CD4-positive, alpha-beta memory T cell (primary cell): Measurements from ENCODE around the gene CBL. TPM values are rescaled to one million over a fixed set of nuclear protein-coding genes. Genes with fewer than 3 reads are reported as not detected.
"Not testable (repeated sequence)": the region's sequence is repeated elsewhere in the genome, so short reads cannot be mapped to it uniquely, and the experiment has no call there.

Experiments used
- CTCF ChIA-PET: fragments of 350-600 bp; sonication (Branson Sonifier 250); formaldehyde crosslinking; loops from one replicate; lab custom pipeline; 2021; ENCODE audit warnings: inconsistent platforms; ENCODE audit not compliant: partially characterized antibody; lab: Charles Lee
- POLR2A ChIA-PET: fragments of 350-600 bp; sonication (Branson Sonifier 250); formaldehyde crosslinking; loops from one replicate; lab custom pipeline; 2021; ENCODE audit not compliant: partially characterized antibody; lab: Charles Lee
- DNase-seq, 5 donors: peaks; one replicate each; pipeline versions ENCODE4 v3.0.0 to v3.0.0-alpha.2; 2020 to 2022; ENCODE audit warnings: mixed read lengths in 1 of 5
- H3K27ac ChIP-seq: one replicate; pipeline ENCODE4 v1.7.0; 2013; ENCODE audit warnings: low read depth, low read length
- H3K27me3 ChIP-seq: 2 replicates; pipeline ENCODE4 v1.7.0; 2013; ENCODE audit warnings: mild to moderate bottlenecking, low read length, moderate library complexity; ENCODE audit not compliant: insufficient read depth
- H3K36me3 ChIP-seq: 2 replicates; pipeline ENCODE4 v1.7.0; 2013; ENCODE audit warnings: mild to moderate bottlenecking, low read length, moderate library complexity; ENCODE audit not compliant: insufficient read depth
- H3K4me1 ChIP-seq: 2 replicates; pipeline ENCODE4 v1.7.0; 2013; ENCODE audit warnings: mild to moderate bottlenecking, low read length, moderate library complexity; ENCODE audit not compliant: insufficient read depth
- H3K4me3 ChIP-seq, 2 donors: one replicate each; pipeline ENCODE4 v1.7.0; 2013; ENCODE audit warnings: low read length in 2 of 2, mild to moderate bottlenecking in 1 of 2
- H3K9me3 ChIP-seq, 2 donors: one replicate each; pipeline ENCODE4 v1.7.0; 2013; ENCODE audit warnings: low read length in 2 of 2, control low read depth in 1 of 2; ENCODE audit not compliant: control insufficient read depth in 1 of 2
- H3K27ac Mint-ChIP-seq, 7 donors: one replicate each; pipeline ENCODE4 v1.8.0; 2020 to 2021; ENCODE audit warnings: mixed read lengths in 7 of 7, mild to moderate bottlenecking in 6 of 7, inconsistent platforms in 3 of 7, moderate library complexity in 3 of 7
- H3K27me3 Mint-ChIP-seq, 2 donors: one replicate each; pipeline ENCODE4 v1.8.0; 2020 to 2021; ENCODE audit warnings: mixed read lengths in 2 of 2
- H3K36me3 Mint-ChIP-seq, 2 donors: one replicate each; pipeline ENCODE4 v1.8.0; 2020 to 2021; ENCODE audit warnings: mixed read lengths in 2 of 2, inconsistent platforms in 1 of 2, mild to moderate bottlenecking in 1 of 2
- H3K4me1 Mint-ChIP-seq, 4 donors: one replicate each; pipeline ENCODE4 v1.8.0; 2020 to 2021; ENCODE audit warnings: mixed read lengths in 4 of 4, mild to moderate bottlenecking in 1 of 4
- H3K4me3 Mint-ChIP-seq, 8 donors: one replicate each; pipeline ENCODE4 v1.8.0; 2020 to 2021; ENCODE audit warnings: mixed read lengths in 8 of 8, mild to moderate bottlenecking in 7 of 8, moderate library complexity in 6 of 8, inconsistent platforms in 3 of 8
- H3K9me3 Mint-ChIP-seq, 8 donors: one replicate each; pipeline ENCODE4 v1.8.0; 2020 to 2021; ENCODE audit warnings: mixed read lengths in 8 of 8, mild to moderate bottlenecking in 5 of 8, inconsistent platforms in 3 of 8, moderate library complexity in 1 of 8
- intact Hi-C: fragments of 100-400 bp; cut with micrococcal nuclease; formaldehyde crosslinking; loops from one replicate; pipeline ENCODE4 v1.15.1; 2023
- polyA plus RNA-seq, 2 donors: library from polyadenylated mRNA; unstranded; fragments of 300-500 nt; fragmentation: Illumina TruSeq; gene quantifications; one replicate each; pipeline ENCODE4 v1.2.3, GENCODE V29; 2021
- total RNA-seq, 2 experiments: library from RNA; stranded (reverse); gene quantifications; one replicate each; pipeline ENCODE4 v1.2.3, GENCODE V29; 2021

CBL gene
- total and polyA plus RNA-seq, 4 experiments from 2014 or later: 3.6 to 39.8 (median 27.6) TPM

DNA sequence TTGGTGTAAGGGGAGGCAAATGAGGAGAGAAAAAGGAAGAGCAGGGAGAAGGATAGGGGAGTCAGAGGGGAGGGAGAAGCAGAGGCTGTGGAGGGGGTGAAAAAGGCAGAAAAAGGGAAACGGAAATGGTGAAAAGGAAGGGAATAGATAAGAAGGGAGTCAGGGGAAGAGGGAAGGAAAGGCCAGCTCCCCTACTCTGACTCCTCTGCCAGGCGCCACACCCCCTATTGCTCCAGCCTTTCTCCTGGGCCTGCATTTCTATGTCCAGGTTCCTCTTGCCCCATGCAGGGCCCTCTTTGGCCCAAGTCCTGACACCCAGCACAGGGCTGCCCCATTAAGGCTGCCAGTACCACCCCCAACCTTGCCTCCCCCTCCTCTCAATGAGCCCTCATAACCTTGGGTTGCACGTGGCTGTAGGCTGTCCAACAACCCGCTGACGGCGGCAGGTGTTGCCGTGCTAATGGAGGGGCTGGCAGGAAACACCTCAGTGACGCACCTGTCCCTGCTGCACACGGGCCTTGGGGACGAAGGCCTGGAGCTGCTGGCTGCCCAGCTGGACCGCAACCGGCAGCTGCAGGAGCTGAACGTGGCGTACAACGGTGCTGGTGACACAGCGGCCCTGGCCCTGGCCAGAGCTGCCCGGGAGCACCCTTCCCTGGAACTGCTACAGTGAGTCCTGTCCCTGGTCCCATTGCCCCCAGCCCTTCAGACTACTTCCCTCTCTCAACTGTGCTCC, 24.3 kb upstream of the CBL start:
- no peak for DNase-seq
- ChIA-PET POLR2A (no interaction called here), CTCF (interaction anchor here (0.9 to 1.1 kb wide), 2 partner anchors 10 to 142 kb away, joined by 3 read pairs; no protein-coding TSS in a partner anchor)
- Mint-ChIP-seq H3K27me3 (no peaks in the 10 kb centered on the region), H3K4me1 (peaks cover 3 to 10% (median 4%) of the 10 kb centered on the region in 4 donors), H3K9me3 (peaks cover 0 to 4% (median 0%) of the 10 kb centered on the region in 8 donors), H3K27ac (no peak overlapping the region), H3K4me3 (no peak overlapping the region), H3K36me3 (peaks cover 3 to 11% of the 10 kb centered on the region in 2 donors)
- Histone ChIP-seq H3K36me3 (no peaks in the 10 kb centered on the region), H3K9me3 (no peaks in the 10 kb centered on the region), H3K4me3 (no peak overlapping the region), H3K27ac (no peak overlapping the region), H3K4me1 (peaks cover 11% of the 10 kb centered on the region), H3K27me3 (no peaks in the 10 kb centered on the region)
- intact Hi-C loops: no loop called here

DNA sequence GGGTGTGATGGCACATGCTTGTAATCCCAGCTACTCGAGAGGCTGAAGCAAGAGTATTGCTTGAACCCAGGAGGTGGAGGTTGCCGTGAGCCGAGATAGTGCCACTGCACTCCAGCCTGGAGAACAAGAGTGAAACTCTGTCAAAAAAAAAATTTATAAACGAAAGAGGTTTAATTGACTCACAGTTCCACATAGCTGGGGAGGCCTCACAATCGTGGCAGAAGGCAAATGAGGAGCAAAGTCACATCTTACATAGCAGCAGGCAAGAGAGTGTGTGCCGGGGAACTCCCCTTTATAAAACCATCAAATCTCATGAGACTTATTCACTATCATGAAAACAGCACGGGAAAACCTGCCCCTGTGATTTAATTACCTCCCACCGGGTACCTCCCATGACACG, 21.7 kb upstream of the CBL start:
- H3K9me3 ChIP-seq, intact Hi-C loops, H3K27me3 Mint-ChIP-seq, H3K36me3 Mint-ChIP-seq, H3K27ac Mint-ChIP-seq, H3K4me3 Mint-ChIP-seq, H3K4me1 Mint-ChIP-seq, H3K27ac ChIP-seq, H3K27me3 ChIP-seq, H3K9me3 Mint-ChIP-seq, H3K36me3 ChIP-seq, H3K4me1 ChIP-seq, CTCF ChIA-PET, POLR2A ChIA-PET, H3K4me3 ChIP-seq, DNase-seq: not testable (repeated sequence)

DNA sequence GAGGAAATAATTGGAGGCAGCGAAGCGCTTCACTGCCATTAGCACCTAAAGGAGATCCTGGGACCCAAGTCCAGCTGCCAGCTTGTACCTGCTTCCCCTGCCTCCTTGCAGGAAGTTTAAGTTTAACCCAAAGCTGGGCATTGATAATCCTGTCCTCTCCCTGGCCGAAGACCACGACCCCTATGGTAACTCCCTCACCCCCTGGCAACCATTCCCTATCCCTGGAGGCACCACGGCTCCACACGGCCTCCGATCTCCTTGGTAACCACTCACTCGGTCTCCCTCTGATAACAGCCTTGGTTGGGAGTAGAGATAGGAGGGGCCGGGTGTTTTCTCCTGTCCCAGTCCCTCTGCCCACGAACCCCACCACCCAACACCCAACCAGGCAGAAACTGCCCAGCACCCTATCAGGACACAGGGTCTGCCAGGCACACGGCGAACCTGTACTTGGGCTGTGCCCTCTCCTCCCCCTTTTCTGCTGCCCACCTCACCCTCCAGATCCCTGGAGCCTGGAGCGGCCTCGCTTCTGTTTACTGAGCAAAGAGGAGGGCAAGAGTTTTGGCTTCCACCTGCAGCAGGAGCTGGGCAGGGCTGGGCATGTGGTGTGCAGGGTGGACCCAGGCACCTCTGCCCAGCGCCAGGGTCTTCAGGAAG, 20.0 kb upstream of the CBL start:
- H3K27me3 ChIP-seq: no peaks in the 10 kb centered on the region
- no peaks in the 10 kb centered on the region for H3K36me3 ChIP-seq
- H3K4me1 Mint-ChIP-seq: no peaks in the 10 kb centered on the region
- peaks cover 0 to 3% (median 0%) of the 10 kb centered on the region in 8 donors for H3K9me3 Mint-ChIP-seq
- H3K27ac Mint-ChIP-seq: peak overlapping the region in 1 of 7 donors; percentile 52
- no peak overlapping the region for H3K27ac ChIP-seq
- intact Hi-C loops: no loop called here
- no peaks in the 10 kb centered on the region for H3K4me1 ChIP-seq
- peaks cover 0 to 1% of the 10 kb centered on the region in 2 donors for H3K27me3 Mint-ChIP-seq
- H3K4me3 Mint-ChIP-seq: no peak overlapping the region
- ChIA-PET CTCF (no interaction called here), POLR2A (no interaction called here)
- peaks cover 2 to 3% of the 10 kb centered on the region in 2 donors for H3K36me3 Mint-ChIP-seq
- H3K9me3 ChIP-seq: no peaks in the 10 kb centered on the region
- H3K4me3 ChIP-seq: no peak overlapping the region
- no peak for DNase-seq

DNA sequence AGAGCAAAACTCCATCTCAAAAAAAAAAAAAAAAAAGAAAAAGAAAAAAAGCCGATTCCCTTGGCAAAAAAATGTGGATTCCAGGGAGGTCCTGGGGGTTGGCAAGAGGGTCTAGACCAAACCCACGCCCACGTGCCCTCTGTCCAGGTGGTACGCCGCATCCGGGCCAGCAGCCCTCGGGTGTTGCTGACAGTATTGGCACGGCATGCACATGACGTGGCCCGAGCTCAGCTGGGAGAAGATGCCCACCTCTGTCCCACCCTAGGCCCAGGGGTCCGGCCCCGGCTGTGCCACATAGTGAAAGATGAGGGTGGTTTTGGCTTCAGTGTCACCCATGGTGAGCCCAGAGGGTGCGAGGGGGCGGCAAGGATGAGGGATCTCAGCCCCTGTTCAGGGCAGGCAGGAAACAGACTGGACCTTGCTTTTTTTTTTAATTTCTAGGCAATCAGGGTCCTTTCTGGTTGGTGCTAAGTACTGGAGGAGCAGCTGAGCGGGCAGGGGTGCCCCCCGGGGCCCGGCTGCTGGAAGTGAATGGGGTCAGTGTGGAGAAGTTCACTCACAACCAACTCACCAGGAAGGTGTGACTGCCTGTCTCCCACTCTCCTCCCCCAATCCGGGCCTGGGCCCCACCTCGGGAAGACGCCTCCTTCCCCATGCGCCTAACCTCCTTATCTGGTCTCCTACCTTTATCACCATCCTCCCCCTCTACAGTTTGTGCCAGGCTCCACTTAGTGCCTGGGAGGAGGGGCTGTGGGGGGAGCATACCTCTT, 18.8 kb upstream of the CBL start:
- no peak overlapping the region for H3K4me3 ChIP-seq
- no peak overlapping the region for H3K27ac ChIP-seq
- no peaks in the 10 kb centered on the region for H3K27me3 ChIP-seq
- Mint-ChIP-seq H3K27me3 (peaks cover 0 to 1% of the 10 kb centered on the region in 2 donors), H3K36me3 (peaks cover 0 to 3% of the 10 kb centered on the region in 2 donors), H3K4me1 (no peaks in the 10 kb centered on the region), H3K9me3 (peaks cover 0 to 3% (median 0%) of the 10 kb centered on the region in 8 donors), H3K27ac (no peak overlapping the region), H3K4me3 (no peak overlapping the region)
- no peaks in the 10 kb centered on the region for H3K36me3 ChIP-seq
- intact Hi-C loops: no loop called here
- no peak for DNase-seq
- POLR2A ChIA-PET: no interaction called here
- H3K9me3 ChIP-seq: no peaks in the 10 kb centered on the region
- CTCF ChIA-PET: interaction anchor here (1.4 kb wide), 1 partner anchor 9 kb away, joined by 5 read pairs; no protein-coding TSS in a partner anchor
- H3K4me1 ChIP-seq: no peaks in the 10 kb centered on the region

- DNase-seq: no peak
- Histone ChIP-seq H3K27ac (no peak overlapping the region), H3K27me3 (no peaks in the 10 kb centered on the region), H3K4me3 (no peak overlapping the region), H3K9me3 (no peaks in the 10 kb centered on the region), H3K36me3 (no peaks in the 10 kb centered on the region), H3K4me1 (no peaks in the 10 kb centered on the region)
- intact Hi-C loops: no loop called here
- Mint-ChIP-seq H3K9me3 (peaks cover 0 to 3% (median 0%) of the 10 kb centered on the region in 8 donors), H3K4me3 (no peak overlapping the region), H3K36me3 (peaks cover 0 to 3% of the 10 kb centered on the region in 2 donors), H3K4me1 (no peaks in the 10 kb centered on the region), H3K27ac (no peak overlapping the region), H3K27me3 (peaks cover 0 to 1% of the 10 kb centered on the region in 2 donors)
- ChIA-PET CTCF (interaction anchor here (1.4 kb wide), 1 partner anchor 9 kb away, joined by 5 read pairs; no protein-coding TSS in a partner anchor), POLR2A (no interaction called here)
These were observed 18.1 kb upstream of the CBL start for GRCh38 chr11:119188067-119188466.

- ChIA-PET CTCF (no interaction called here), POLR2A (no interaction called here)
- Mint-ChIP-seq H3K27ac (no peak overlapping the region), H3K36me3 (peaks cover 0 to under 1% of the 10 kb centered on the region in 2 donors), H3K27me3 (peaks cover 0 to 1% of the 10 kb centered on the region in 2 donors), H3K9me3 (peaks cover 0 to 3% (median 0%) of the 10 kb centered on the region in 8 donors), H3K4me3 (no peak overlapping the region), H3K4me1 (no peaks in the 10 kb centered on the region)
- no peak for DNase-seq
- H3K27me3 ChIP-seq: no peaks in the 10 kb centered on the region
- H3K4me1 ChIP-seq: no peaks in the 10 kb centered on the region
- no peaks in the 10 kb centered on the region for H3K36me3 ChIP-seq
- intact Hi-C loops: no loop called here
- no peaks in the 10 kb centered on the region for H3K9me3 ChIP-seq
- no peak overlapping the region for H3K27ac ChIP-seq
- H3K4me3 ChIP-seq: no peak overlapping the region
These were observed 17.3 kb upstream of the CBL start for GRCh38 chr11:119188887-119189286.

DNA sequence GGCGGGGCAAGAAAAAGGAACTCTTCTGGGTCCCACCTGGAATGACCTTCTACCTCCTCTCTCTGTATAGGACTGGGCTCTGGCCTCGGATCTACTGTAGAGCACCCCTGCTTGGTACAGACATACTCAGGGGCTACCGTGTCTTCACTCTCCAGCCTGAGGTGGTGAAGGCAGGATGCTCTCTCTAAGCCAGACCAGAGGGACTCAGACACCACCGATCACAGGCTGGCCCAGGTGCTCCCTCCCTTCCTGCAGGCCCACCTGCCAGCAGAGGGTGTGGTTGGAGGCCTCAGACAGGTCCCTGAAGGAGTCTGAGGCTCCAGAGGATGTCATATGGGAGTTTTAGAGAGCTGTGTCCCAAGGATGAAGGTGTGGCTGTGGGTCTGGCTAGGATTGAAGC, 16.7 kb upstream of the CBL start:
- Histone ChIP-seq H3K27ac (no peak overlapping the region), H3K9me3 (no peaks in the 10 kb centered on the region), H3K36me3 (no peaks in the 10 kb centered on the region), H3K27me3 (no peaks in the 10 kb centered on the region), H3K4me1 (no peaks in the 10 kb centered on the region), H3K4me3 (no peak overlapping the region)
- H3K4me3 Mint-ChIP-seq: no peak overlapping the region
- ChIA-PET POLR2A (interaction anchor here (0.6 to 1.2 kb wide), 2 partner anchors 16 to 20 kb away, joined by 3 read pairs; no protein-coding TSS in a partner anchor), CTCF (interaction anchor here (1.2 to 1.5 kb wide), 3 partner anchors 9 to 132 kb away, joined by 3 to 4 read pairs (median 4); no protein-coding TSS in a partner anchor)
- no peak for DNase-seq
- intact Hi-C loops: no loop called here
- H3K4me1 Mint-ChIP-seq: no peaks in the 10 kb centered on the region
- peaks cover 0 to 1% of the 10 kb centered on the region in 2 donors for H3K27me3 Mint-ChIP-seq
- no peak overlapping the region for H3K27ac Mint-ChIP-seq
- H3K9me3 Mint-ChIP-seq: peaks cover 0 to 2% (median 0%) of the 10 kb centered on the region in 8 donors
- H3K36me3 Mint-ChIP-seq: no peaks in the 10 kb centered on the region
